ENCODE results near the gene FRRS1L.
A peak's percentile ranks its signal among the peaks of the same experiment; 100 is the strongest.

Gene FRRS1L

GRCh38 chr9:109115931-109116526, 51.0 kb downstream of the FRRS1L start:
- TF ChIP-seq EZH2 (IDR thresholded peaks at IDR 0.05; ENCODE audit: borderline replicate concordance, low read length) (no peak), CTCF (IDR thresholded peaks at IDR 0.05; ENCODE audit: low read length) (no peak)
- Histone ChIP-seq H3K9ac (ENCODE audit: low read length) (no peak overlapping the region), H3K4me3 (ENCODE audit: low read depth, low read length, poor library complexity, severe bottlenecking) (no peak overlapping the region), H3K79me2 (ENCODE audit: insufficient read depth, low read length) (peaks cover 81% of the 10 kb centered on the region), H3K4me1 (ENCODE audit: insufficient read depth, low read length, severe bottlenecking) (peaks cover 80% of the 10 kb centered on the region), H3K27me3 (ENCODE audit: insufficient read depth, low read length) (no peaks in the 10 kb centered on the region), H3K27ac (ENCODE audit: low read depth, low read length, poor library complexity, severe bottlenecking) (no peak overlapping the region), H3K36me3 (ENCODE audit: insufficient read depth, low read length) (peaks cover 10% of the 10 kb centered on the region), H3K4me2 (ENCODE audit: low read length) (peak overlapping the region; percentile 9; the same call in 1 of the 2 replicates), H4K20me1 (ENCODE audit: insufficient read depth, low read length) (no peaks in the 10 kb centered on the region), H2AFZ (ENCODE audit: low read length) (no peak overlapping the region), H3F3A (ENCODE audit: insufficient read depth, low read length) (no peaks in the 10 kb centered on the region), H3K9me2 (ENCODE audit: low read depth, low read length) (no peaks in the 10 kb centered on the region), H3K9me3 (ENCODE audit: low read length) (no peaks in the 10 kb centered on the region)

- Histone ChIP-seq H3K4me2 (ENCODE audit: low read length) (peak overlapping the region; percentile 52), H3K27ac (ENCODE audit: low read depth, low read length, poor library complexity, severe bottlenecking) (peak overlapping the region; percentile 17), H3K9me2 (ENCODE audit: low read depth, low read length) (no peaks in the 10 kb centered on the region), H3K9ac (ENCODE audit: low read length) (no peak overlapping the region; the same call in 1 of the 2 replicates), H3K4me3 (ENCODE audit: low read depth, low read length, poor library complexity, severe bottlenecking) (peak overlapping the region; percentile 2), H3K9me3 (ENCODE audit: low read length) (no peaks in the 10 kb centered on the region), H3K4me1 (ENCODE audit: insufficient read depth, low read length, severe bottlenecking) (peaks cover 87% of the 10 kb centered on the region), H2AFZ (ENCODE audit: low read length) (no peak overlapping the region), H3K79me2 (ENCODE audit: insufficient read depth, low read length) (peaks cover 94% of the 10 kb centered on the region), H3K36me3 (ENCODE audit: insufficient read depth, low read length) (peaks cover 10% of the 10 kb centered on the region), H3F3A (ENCODE audit: insufficient read depth, low read length) (no peaks in the 10 kb centered on the region), H4K20me1 (ENCODE audit: insufficient read depth, low read length) (no peaks in the 10 kb centered on the region), H3K27me3 (ENCODE audit: insufficient read depth, low read length) (no peaks in the 10 kb centered on the region)
- TF ChIP-seq EZH2 (IDR thresholded peaks at IDR 0.05; ENCODE audit: borderline replicate concordance, low read length) (no peak), CTCF (IDR thresholded peaks at IDR 0.05; ENCODE audit: low read length) (no peak)
These were observed 52.4 kb downstream of the FRRS1L start for GRCh38 chr9:109114670-109115069.

- Histone ChIP-seq H3K9me2 (ENCODE audit: low read depth, low read length) (no peaks in the 10 kb centered on the region), H3K4me3 (ENCODE audit: low read depth, low read length, poor library complexity, severe bottlenecking) (peak overlapping the region; percentile 2), H3K79me2 (ENCODE audit: insufficient read depth, low read length) (peaks cover 99% of the 10 kb centered on the region), H3K27me3 (ENCODE audit: insufficient read depth, low read length) (no peaks in the 10 kb centered on the region), H4K20me1 (ENCODE audit: insufficient read depth, low read length) (no peaks in the 10 kb centered on the region), H3K36me3 (ENCODE audit: insufficient read depth, low read length) (peaks cover 10% of the 10 kb centered on the region), H3K4me1 (ENCODE audit: insufficient read depth, low read length, severe bottlenecking) (peaks cover 93% of the 10 kb centered on the region), H3K27ac (ENCODE audit: low read depth, low read length, poor library complexity, severe bottlenecking) (peak overlapping the region; percentile 17), H3F3A (ENCODE audit: insufficient read depth, low read length) (no peaks in the 10 kb centered on the region), H3K4me2 (ENCODE audit: low read length) (peak overlapping the region; percentile 52), H3K9ac (ENCODE audit: low read length) (no peak overlapping the region), H2AFZ (ENCODE audit: low read length) (no peak overlapping the region), H3K9me3 (ENCODE audit: low read length) (no peaks in the 10 kb centered on the region)
- no peak for TF ChIP-seq CTCF (IDR thresholded peaks at IDR 0.05; ENCODE audit: low read length)
- no peak for TF ChIP-seq EZH2 (IDR thresholded peaks at IDR 0.05; ENCODE audit: borderline replicate concordance, low read length)
These were observed 53.0 kb downstream of the FRRS1L start for GRCh38 chr9:109113892-109114609.

All from OCI-LY1 (cell line).